SK-N-MC (cell line): ENCODE results near the gene GNS.
"Not testable (repeated sequence)": the region's sequence is repeated elsewhere in the genome, so short reads cannot be mapped to it uniquely, and the experiment has no call there.

Experiments
- DNase-seq: peaks from one replicate; pipeline ENCODE4 v3.0.0-alpha.2; 2011; ENCODE audit warnings: low read depth, low spot score
- H3K27ac ChIP-seq: fragments of 200-600 bp; sonication (generic); 2 replicates; pipeline ENCODE4 v1.5.1; 2016; ENCODE audit warnings: mixed run types
- H3K36me3 ChIP-seq: fragments of 200-600 bp; sonication (generic); 2 replicates; pipeline ENCODE4 v1.6.1; 2017; ENCODE audit warnings: antibody characterized with exemption, low read length, mixed read lengths; ENCODE audit not compliant: insufficient read depth
- H3K4me3 ChIP-seq: fragments of 200-600 bp; sonication (generic); 2 replicates; pipeline ENCODE4 v1.5.1; 2016
- H3K9ac ChIP-seq: fragments of 200-600 bp; sonication (generic); 2 replicates; pipeline ENCODE4 v1.8.0; 2017; ENCODE audit warnings: mixed run types, mixed read lengths; ENCODE audit not compliant: insufficient read length
- H3K9me3 ChIP-seq: fragments of 200-600 bp; sonication (generic); 2 replicates; pipeline ENCODE4 v1.6.1; 2017; ENCODE audit warnings: low read depth, mild to moderate bottlenecking, antibody characterized with exemption, low read length, moderate library complexity, mixed read lengths
- EZH2 ChIP-seq: fragments of 200-600 bp; sonication (generic); IDR thresholded peaks from one replicate; pipeline ENCODE4 v1.6.1; 2017; ENCODE audit warnings: antibody characterized with exemption
- FOXP2 ChIP-seq: optimal IDR thresholded peaks from 2 replicates; pipeline ENCODE3; 2011; ENCODE audit warnings: mild to moderate bottlenecking, moderate library complexity; ENCODE audit not compliant: insufficient read depth; ENCODE audit errors: extremely low read length, control extremely low read depth
- POLR2AphosphoS5 ChIP-seq: IDR thresholded peaks from 2 replicates; pipeline ENCODE4 v1.6.1; 2012; ENCODE audit warnings: mild to moderate bottlenecking, low read depth, low read length, borderline replicate concordance

GNS gene

GRCh38 chr12:64694130-64695040 lies 64.8 kb downstream of the GNS start:
- no peaks in the 10 kb centered on the region for H3K9me3 ChIP-seq

GRCh38 chr12:64691795-64692583 lies 67.2 kb downstream of the GNS start:
- H3K27ac ChIP-seq, result no peak overlapping the region
- H3K36me3 ChIP-seq, result no peaks in the 10 kb centered on the region; the same call in 1 of the 2 replicates
- H3K9me3 ChIP-seq, result no peaks in the 10 kb centered on the region
- no peak overlapping the region for H3K9ac ChIP-seq
- no peak overlapping the region for H3K4me3 ChIP-seq
- no peak for TF ChIP-seq FOXP2
- TF ChIP-seq EZH2, result no peak
- no peak for TF ChIP-seq POLR2AphosphoS5
- no peak for DNase-seq

More at GRCh38 chr12:64694130-64695040, 64.8 kb downstream of the GNS start:
- Histone ChIP-seq H3K4me3 (no peak overlapping the region), H3K36me3 (no peaks in the 10 kb centered on the region), H3K9ac (no peak overlapping the region), H3K27ac (no peak overlapping the region)
- no peak for DNase-seq
- TF ChIP-seq FOXP2 (no peak), POLR2AphosphoS5 (no peak), EZH2 (no peak)

DNA sequence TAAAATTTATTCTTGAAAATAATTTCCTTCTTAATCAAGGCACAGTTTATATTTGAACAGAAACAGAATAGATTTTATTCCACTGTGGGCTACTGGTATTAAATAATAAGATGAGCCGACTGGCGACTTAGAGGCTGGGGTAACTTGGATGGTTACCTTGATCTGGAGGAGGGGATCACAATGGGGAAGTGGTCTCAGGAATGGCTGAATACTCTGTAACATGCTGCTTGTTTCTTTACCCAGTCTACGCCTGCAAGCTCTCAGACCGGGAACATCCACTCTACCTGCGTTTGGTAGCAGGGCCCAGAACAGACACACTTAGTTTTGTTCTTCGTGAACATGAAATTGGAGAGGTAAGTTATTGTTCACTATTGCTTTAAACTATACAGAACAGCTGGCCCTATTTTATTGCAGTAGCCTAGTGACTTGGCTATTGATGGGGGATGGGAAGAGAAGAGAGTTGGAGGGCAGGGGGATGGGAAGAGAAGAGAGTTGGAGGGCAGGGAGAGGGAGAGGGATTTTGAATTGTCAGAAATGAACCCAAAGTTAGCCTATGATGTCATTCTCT lies 67.9 kb downstream of the GNS start:
- no peak for DNase-seq
- H3K27ac ChIP-seq, result no peak overlapping the region
- H3K9ac ChIP-seq, result no peak overlapping the region

GRCh38 chr12:64690236-64690635 lies 69.0 kb downstream of the GNS start:
- H3K9me3 ChIP-seq, H3K4me3 ChIP-seq, H3K9ac ChIP-seq, DNase-seq, H3K36me3 ChIP-seq, H3K27ac ChIP-seq: not testable (repeated sequence)

More for the DNA sequence above, 67.9 kb downstream of the GNS start:
- Histone ChIP-seq H3K9me3 (no peaks in the 10 kb centered on the region), H3K4me3 (no peak overlapping the region), H3K36me3 (no peaks in the 10 kb centered on the region; the same call in 1 of the 2 replicates)
- TF ChIP-seq POLR2AphosphoS5, result no peak
- no peak for TF ChIP-seq FOXP2
- no peak for TF ChIP-seq EZH2

- no peak for DNase-seq
- peaks cover 8% of the 10 kb centered on the region; the same call in 1 of the 2 replicates for H3K36me3 ChIP-seq
Observed at GRCh38 chr12:64688715-64689114, 70.5 kb downstream of the GNS start.

DNA sequence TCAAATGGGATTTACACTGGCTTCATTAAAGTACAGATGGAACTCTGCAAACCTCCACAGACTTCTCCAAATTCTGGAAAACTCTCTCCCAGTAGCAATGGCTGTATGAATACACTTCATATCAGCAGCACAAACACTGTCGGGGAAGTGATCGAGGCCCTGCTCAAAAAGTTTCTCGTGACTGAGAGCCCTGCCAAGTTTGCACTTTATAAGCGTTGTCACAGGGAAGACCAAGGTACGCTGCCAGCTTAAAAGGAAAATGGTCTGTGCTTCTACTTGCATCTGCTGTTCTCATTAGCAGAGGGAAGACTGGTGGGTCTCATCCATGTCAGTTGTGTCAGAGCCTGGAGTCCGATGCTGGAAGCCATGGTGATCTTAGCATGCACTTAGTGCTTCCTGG lies 71.0 kb downstream of the GNS start:
- H3K9ac ChIP-seq, result no peak overlapping the region
- H3K27ac ChIP-seq, result no peak overlapping the region
- no peak for DNase-seq
- no peaks in the 10 kb centered on the region for H3K9me3 ChIP-seq
- TF ChIP-seq FOXP2 (no peak), POLR2AphosphoS5 (no peak), EZH2 (no peak)
- H3K36me3 ChIP-seq, result peaks cover 8% of the 10 kb centered on the region; the same call in 1 of the 2 replicates
- H3K4me3 ChIP-seq, result no peak overlapping the region

More at GRCh38 chr12:64688715-64689114, 70.5 kb downstream of the GNS start:
- no peak overlapping the region for H3K9ac ChIP-seq
- TF ChIP-seq EZH2, result no peak
- no peak for TF ChIP-seq FOXP2
- TF ChIP-seq POLR2AphosphoS5, result no peak
- H3K4me3 ChIP-seq, result no peak overlapping the region
- H3K9me3 ChIP-seq, result no peaks in the 10 kb centered on the region
- H3K27ac ChIP-seq, result no peak overlapping the region

GRCh38 chr12:64687816-64688215 lies 71.4 kb downstream of the GNS start:
- Histone ChIP-seq H3K9me3 (no peaks in the 10 kb centered on the region), H3K36me3 (peaks cover 8% of the 10 kb centered on the region; the same call in 1 of the 2 replicates), H3K4me3 (no peak overlapping the region), H3K27ac (no peak overlapping the region), H3K9ac (no peak overlapping the region)
- TF ChIP-seq POLR2AphosphoS5 (no peak), EZH2 (no peak), FOXP2 (no peak)
- DNase-seq, result no peak

DNA sequence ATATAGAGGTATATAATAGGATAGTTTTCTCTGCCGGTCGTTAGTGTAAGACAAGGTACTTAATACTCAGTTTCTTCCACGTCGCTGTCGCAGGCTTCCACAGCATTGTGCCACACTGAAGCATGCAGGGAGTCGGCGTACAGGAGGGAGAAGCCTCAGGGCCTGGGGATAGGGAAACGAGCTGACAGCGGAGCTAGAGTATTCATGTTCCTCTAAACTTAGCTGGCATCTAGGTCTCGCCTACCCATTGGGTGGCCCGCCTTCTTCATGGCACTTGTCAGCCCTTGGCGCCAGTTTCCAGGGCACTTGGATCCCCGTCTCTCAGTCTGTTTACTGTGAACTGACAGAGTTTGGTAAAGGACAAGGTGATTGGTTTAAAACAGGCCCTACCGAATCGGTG lies 73.6 kb downstream of the GNS start:
- Histone ChIP-seq H3K36me3 (peaks cover 8% of the 10 kb centered on the region; the same call in 1 of the 2 replicates), H3K27ac (no peak overlapping the region), H3K4me3 (no peak overlapping the region), H3K9me3 (no peaks in the 10 kb centered on the region), H3K9ac (no peak overlapping the region)
- no peak for TF ChIP-seq FOXP2
- TF ChIP-seq EZH2, result no peak
- TF ChIP-seq POLR2AphosphoS5, result no peak
- no peak for DNase-seq
